ENCODE results near the gene CELF4.

The CELF4 gene

GRCh38 chr18:37574113-37574512 lies 8.5 kb upstream of the CELF4 start:
- FAIRE-seq: no peak
- no peak for DNase-seq (ENCODE audit: low spot score)

- no peak for FAIRE-seq
Measured at GRCh38 chr18:37572736-37573135, 7.1 kb upstream of the CELF4 start.

GRCh38 chr18:37571266-37571665 lies 5.7 kb upstream of the CELF4 start:
- DNase-seq (ENCODE audit: low spot score) (no peak), FAIRE-seq (no peak)

More at GRCh38 chr18:37572736-37573135, 7.1 kb upstream of the CELF4 start:
- DNase-seq (ENCODE audit: low spot score): no peak

GRCh38 chr18:37570336-37570930 lies 4.8 kb upstream of the CELF4 start:
- FAIRE-seq: no peak

GRCh38 chr18:37568671-37569070 lies 3.1 kb upstream of the CELF4 start:
- FAIRE-seq (no peak), DNase-seq (ENCODE audit: low spot score) (no peak)

More at GRCh38 chr18:37570336-37570930, 4.8 kb upstream of the CELF4 start:
- DNase-seq (ENCODE audit: low spot score): no peak

GRCh38 chr18:37567994-37568359 lies 2.4 kb upstream of the CELF4 start:
- no peak for FAIRE-seq
- no peak for DNase-seq (ENCODE audit: low spot score)

- no peak for DNase-seq (ENCODE audit: low spot score)
- FAIRE-seq: no peak
Measured at GRCh38 chr18:37567061-37567993, 1.7 kb upstream of the CELF4 start.

GRCh38 chr18:37566479-37567060 lies 972 bp upstream of the CELF4 start:
- FAIRE-seq (no peak), DNase-seq (ENCODE audit: low spot score) (no peak)

- no peak for DNase-seq (ENCODE audit: low spot score)
- FAIRE-seq: no peak
Measured at GRCh38 chr18:37565977-37566478, 430 bp upstream of the CELF4 start.

- FAIRE-seq (no peak), DNase-seq (ENCODE audit: low spot score) (no peak)
Measured at GRCh38 chr18:37564711-37565100, 892 bp downstream of the CELF4 start.

GRCh38 chr18:37563931-37564392 lies 1.6 kb downstream of the CELF4 start:
- FAIRE-seq: no peak
- no peak for DNase-seq (ENCODE audit: low spot score)

- DNase-seq (ENCODE audit: low spot score) (no peak), FAIRE-seq (no peak)
Measured at GRCh38 chr18:37561986-37562385, 3.6 kb downstream of the CELF4 start.

- FAIRE-seq: no peak
Measured at GRCh38 chr18:37560003-37560402, 5.6 kb downstream of the CELF4 start.

GRCh38 chr18:37559194-37559593 lies 6.4 kb downstream of the CELF4 start:
- FAIRE-seq: no peak
- no peak for DNase-seq (ENCODE audit: low spot score)

More at GRCh38 chr18:37560003-37560402, 5.6 kb downstream of the CELF4 start:
- DNase-seq (ENCODE audit: low spot score): no peak

- FAIRE-seq (no peak), DNase-seq (ENCODE audit: low spot score) (no peak)
Measured at GRCh38 chr18:37554399-37554787, 11.2 kb downstream of the CELF4 start.

GRCh38 chr18:37553633-37554398 lies 11.8 kb downstream of the CELF4 start:
- DNase-seq (ENCODE audit: low spot score): no peak
- FAIRE-seq: no peak

GRCh38 chr18:37552286-37552685 lies 13.3 kb downstream of the CELF4 start:
- no peak for DNase-seq (ENCODE audit: low spot score)
- FAIRE-seq: no peak

- FAIRE-seq: no peak
Measured at GRCh38 chr18:37551846-37552245, 13.8 kb downstream of the CELF4 start.

GRCh38 chr18:37551249-37551648 lies 14.3 kb downstream of the CELF4 start:
- DNase-seq (ENCODE audit: low spot score) (no peak), FAIRE-seq (no peak)

More at GRCh38 chr18:37551846-37552245, 13.8 kb downstream of the CELF4 start:
- no peak for DNase-seq (ENCODE audit: low spot score)

- FAIRE-seq: no peak
- no peak for DNase-seq (ENCODE audit: low spot score)
Measured at GRCh38 chr18:37550118-37550875, 15.3 kb downstream of the CELF4 start.

Measured in RCC 7860 (cell line).